ENCODE results near the gene NT5M.

Gene NT5M

DNA sequence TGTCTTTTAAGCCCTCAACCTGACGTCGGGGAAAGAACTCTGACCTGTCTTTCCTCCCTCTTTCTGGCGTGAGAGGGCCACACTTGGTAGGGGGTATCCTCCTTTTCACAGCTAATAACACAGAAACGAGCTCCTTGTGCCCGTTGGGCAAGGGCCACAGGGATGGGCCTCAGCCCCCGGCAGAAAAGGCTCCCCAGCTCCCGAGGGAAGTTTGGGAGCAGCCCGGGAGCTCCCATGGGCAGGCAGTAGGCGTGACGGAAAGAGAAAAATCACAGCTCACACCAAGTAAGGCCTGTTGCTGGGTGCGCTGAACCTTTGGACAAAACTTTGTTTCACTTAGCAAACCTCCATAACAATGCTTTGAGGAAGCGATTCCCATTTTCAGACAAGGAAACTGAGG lies 90.8 kb downstream of the NT5M start:
- no peak for DNase-seq (ENCODE audit: low read depth, low spot score)

DNA sequence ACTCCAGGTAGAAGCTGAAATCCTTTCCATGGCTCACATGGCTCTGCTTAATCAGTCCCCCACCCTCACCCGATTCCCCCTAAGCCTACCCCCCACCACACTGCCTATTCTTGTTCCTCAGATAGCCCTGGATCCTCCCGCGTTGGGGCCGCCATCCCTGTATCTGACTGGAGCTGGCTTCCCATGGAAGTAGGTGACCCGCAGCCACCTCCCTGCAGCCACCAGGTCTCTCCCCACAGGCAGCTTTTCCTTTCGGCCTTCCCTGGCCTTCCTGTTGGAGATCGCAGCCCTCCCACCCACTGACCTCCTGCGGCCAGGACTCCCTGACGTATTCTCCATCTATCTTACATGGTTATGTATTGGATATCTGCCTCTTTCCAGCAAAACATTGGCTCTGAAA lies 91.3 kb downstream of the NT5M start:
- no peak for DNase-seq (ENCODE audit: low read depth, low spot score)

DNA sequence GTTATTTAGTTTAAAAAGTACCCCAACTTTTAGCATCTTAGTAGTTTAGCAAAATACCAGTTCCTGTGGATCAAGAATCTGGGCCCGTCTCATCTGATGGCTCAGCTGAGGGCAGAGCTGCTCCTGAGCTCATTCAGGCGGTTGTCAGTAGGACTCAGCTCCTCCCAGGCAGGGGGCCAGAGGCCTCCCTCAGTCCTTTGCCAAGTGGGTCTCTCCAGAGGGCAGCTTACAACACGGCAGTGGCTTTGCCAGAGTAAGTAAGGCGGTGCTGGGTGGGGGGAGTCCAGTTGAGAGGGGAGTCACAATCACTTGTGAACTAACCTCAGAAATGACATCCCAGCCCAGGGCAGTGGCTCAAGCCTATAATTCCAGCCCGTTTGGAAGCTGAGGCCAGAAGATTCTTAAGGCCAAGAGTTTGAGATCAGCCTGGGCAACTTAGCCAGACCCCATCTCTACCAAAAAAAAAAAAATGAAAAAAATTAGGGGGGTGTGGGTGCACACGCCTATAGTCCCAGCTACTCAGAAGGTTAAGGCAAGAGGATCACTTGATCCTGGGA lies 92.2 kb downstream of the NT5M start:
- no peak for DNase-seq (ENCODE audit: low read depth, low spot score)

DNA sequence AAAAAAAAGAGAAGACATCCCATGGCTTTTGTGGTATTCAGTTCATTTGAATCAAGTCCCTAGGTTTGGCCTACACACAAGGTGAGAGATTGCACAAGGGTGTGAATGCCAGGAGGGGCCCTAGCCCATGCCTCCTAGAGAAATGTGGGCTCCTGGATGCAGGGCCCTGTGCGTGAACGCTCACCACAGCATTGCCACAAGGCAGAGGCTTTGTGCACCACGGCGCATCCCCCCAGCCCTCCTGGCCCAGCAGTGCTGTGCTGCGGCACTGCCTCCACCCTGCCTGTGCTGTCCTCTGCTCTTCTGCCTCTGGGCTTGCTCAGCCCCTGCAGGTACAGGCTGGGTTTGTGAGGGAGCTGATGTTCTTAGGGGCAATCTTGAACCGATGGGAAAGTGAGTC lies 92.7 kb downstream of the NT5M start:
- no peak for DNase-seq (ENCODE audit: low read depth, low spot score)

Measured in astrocyte of the hippocampus (primary cell).